HG02885 (cell line): Measurements from ENCODE around the gene IFRD2.
"Not testable (repeated sequence)": the region's sequence is repeated elsewhere in the genome, so short reads cannot be mapped to it uniquely, and the experiment has no call there.

ENCODE experiments used
- ATAC-seq: cut with Tn5 transposase; IDR thresholded peaks from one replicate; pipeline ENCODE4 v1.9.1; 2021; ENCODE audit warnings: mild to moderate bottlenecking; ENCODE audit not compliant: unreplicated experiment, poor library complexity

Gene IFRD2

DNA sequence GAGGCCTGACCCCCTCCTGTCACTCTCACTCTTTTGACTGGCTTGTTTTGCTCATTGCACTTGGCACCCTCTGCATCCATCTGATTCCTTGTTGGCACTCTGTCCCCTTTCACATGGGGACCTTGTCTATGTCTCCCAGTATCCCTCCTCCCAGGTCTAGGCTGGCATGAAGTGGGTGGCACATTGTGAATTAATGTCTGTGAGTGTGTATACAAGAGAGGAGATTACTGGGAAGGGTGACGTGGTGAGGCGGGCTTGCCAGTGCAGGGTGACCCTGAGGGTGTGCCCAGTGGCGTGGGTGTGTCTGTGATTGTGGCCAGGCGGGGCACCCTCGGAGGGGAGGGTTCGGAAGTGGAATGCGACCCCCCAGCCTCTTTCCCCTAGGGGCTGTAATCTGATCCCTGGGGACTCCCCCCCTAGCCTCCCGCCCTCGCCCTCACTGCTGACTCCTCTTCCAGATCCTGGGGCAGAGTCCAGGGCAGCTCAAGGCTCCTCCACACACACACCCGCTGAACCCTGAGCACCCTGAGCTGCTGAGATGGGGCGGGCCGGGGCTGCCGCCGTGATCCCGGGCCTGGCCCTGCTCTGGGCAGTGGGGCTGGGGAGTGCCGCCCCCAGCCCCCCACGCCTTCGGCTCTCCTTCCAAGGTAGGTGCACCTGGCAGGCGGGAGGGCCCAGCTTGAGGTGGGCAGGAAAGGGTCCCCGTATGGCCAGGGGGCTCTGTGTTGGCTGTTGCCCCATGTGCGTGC is 23.4 kb downstream of the IFRD2 start, which contains the start of gene SEMA3B:
Gene SEMA3B, plus strand, starts transcription at position 445 of the 749 bp plus-strand sequence. Its CDS starts 94 bp downstream, at position 539.
- ATAC-seq, result no peak

DNA sequence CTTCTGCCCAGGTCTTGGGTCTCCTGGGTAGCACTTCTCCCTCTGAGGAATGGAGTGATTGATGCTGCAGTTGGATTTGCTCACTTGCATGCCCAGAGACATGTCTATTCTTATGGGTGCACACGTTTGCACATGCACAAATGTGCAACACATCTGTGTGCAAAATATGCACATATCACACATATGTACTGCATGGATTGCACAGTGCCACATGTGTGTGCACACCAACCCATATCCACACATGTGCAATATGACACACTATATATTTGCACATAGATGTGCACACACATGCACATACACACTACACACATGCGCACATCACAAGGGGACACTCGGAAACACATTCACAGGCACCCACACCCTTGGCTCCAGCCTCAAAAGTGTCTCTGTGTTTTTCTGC is 24.0 kb downstream of the IFRD2 start:
- ATAC-seq, result no peak

DNA sequence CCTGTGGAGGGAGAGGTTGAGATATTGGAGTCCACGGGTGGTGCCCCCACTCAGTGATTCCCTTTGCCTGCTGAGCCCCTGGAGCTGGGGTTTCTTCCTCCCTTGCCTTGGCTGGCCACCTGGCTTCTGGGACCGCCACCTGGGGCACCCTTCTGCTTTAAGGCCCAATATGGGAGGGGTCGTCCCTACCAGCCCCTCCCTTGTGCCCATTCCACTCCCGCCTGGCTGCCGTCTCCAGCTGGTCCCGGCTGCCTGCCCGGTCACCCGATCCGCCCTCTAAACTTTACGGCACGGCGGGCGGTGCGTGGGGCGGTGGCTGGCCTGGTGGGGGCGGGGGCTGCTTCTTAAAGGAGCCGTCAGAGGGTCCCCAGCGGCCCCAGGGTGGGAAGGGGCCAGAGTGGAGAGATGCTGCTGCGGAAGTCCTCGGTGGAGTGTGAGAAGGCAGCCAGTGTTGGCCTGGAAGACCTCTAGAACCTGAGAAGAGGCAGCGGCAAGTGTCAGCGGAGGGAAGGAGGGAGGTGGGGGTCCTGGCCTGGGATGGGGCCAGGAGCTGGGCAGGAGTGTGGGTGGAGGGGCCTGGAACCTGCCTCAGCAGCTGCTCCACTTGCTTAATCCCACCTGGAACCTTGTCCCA is 24.8 kb downstream of the IFRD2 start:
- ATAC-seq, result no peak

DNA sequence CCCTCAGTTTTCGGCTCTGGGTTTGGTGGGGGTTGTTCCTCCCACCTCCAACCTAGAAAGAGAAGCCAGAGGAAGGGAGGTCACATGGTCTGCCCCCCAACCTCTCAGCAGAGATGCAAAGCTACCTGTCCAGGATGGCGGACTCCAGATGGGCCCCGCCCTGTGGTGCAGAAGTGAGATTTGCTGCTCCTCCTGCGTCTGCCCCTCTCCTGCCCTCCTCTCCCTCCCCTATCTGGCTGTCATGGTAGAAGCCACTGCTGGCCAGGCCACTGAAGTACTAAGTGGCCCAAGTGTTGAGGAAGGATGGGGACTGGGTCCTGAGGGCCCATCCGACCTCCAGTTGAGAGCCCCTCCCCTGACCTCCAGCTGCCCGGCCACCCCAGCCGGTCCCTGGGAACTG is 25.4 kb downstream of the IFRD2 start:
- ATAC-seq, result no peak

DNA sequence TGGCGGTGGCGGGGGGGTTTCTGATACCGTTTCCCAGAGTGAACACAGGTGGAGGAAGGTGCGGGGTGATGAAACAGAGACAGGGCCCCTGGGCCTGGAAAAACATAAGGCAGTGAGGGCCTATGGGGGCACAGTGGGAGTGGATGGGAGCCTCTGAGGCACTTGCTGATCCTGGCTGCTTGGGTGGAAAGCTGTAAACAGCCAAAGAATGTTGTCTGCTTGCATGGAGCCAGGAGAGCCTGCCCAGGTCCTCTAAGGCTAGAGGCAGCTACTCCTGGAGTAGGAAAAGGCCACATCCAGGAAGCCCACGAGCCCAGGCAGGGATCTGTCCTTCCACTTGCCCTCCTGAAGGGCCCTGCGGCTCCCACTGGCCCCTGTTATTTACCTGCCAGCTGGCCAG is 26.2 kb downstream of the IFRD2 start:
- no peak for ATAC-seq

DNA sequence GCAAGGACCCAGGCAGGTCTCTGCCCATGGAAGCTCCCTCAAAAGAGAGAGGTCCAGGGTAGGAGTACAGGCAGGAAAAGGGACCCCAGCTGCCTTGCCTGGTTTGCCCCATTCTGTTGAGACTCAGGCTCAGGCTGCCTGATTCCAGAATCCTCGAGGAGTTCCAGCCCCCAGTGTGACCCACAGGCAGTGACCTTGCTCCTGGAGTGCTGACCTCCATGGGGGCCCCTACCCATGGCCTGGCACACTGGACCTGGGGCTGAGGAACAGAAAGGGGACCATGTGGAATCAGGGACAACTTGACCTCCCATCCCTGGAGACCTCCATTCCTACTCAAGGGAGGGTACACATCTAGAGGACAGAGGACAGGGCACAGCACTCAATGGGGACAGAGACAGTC is 26.7 kb downstream of the IFRD2 start:
- no peak for ATAC-seq

DNA sequence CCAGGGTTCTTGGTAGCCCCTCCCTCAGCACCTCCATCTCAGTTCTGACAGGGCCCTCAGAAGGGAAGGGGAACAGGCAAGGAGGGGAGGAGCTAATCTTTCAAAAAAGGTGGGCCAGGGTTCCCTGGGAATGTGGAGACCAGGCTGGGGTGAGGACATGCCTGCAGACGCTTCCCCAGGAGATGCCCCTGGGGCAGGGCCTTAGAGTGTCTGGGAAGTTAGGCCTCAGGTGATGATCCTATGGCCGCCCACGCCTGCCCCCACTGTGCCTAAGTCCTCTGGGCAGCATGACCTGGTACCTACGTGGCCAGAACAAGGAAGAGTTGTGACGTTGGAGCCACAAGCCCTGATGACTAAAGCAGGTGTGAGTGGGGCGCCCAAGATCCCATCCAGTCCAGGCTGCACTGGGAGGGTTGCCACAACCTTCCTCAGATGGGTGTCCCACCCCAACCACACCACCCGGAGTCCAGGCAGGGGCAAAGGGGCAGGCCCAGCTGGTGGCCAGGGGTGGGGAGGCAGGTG is 27.2 kb downstream of the IFRD2 start:
- ATAC-seq, result no peak

DNA sequence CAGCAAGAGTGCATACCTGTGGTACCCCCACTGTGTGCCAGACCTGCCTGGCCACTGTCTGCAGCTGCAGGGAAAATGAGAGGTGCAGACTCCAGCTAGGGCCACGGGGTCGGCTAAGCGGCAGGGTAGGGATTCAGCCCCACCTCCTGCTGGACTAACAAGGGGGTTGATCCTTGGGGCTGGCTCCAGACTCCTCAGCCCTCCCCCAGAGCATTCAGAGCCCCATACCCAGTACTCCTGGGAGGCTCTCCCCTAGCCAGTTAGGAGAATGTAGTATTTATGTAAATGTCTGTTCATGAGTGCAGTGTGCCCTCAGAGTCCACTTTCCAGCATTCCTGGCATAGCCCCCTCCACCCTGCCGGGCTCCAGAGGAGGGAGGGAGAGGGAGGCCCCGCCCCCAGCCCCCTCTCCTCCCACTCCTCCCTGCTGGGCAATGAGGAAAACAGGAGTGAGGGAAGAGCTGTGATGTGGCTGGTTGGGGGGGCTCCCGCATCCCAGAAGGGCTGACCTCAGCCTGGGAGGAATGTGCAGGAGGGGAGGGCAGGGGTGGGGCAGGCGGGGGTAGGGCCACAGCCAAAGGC is 27.8 kb downstream of the IFRD2 start:
- ATAC-seq, result no peak

DNA sequence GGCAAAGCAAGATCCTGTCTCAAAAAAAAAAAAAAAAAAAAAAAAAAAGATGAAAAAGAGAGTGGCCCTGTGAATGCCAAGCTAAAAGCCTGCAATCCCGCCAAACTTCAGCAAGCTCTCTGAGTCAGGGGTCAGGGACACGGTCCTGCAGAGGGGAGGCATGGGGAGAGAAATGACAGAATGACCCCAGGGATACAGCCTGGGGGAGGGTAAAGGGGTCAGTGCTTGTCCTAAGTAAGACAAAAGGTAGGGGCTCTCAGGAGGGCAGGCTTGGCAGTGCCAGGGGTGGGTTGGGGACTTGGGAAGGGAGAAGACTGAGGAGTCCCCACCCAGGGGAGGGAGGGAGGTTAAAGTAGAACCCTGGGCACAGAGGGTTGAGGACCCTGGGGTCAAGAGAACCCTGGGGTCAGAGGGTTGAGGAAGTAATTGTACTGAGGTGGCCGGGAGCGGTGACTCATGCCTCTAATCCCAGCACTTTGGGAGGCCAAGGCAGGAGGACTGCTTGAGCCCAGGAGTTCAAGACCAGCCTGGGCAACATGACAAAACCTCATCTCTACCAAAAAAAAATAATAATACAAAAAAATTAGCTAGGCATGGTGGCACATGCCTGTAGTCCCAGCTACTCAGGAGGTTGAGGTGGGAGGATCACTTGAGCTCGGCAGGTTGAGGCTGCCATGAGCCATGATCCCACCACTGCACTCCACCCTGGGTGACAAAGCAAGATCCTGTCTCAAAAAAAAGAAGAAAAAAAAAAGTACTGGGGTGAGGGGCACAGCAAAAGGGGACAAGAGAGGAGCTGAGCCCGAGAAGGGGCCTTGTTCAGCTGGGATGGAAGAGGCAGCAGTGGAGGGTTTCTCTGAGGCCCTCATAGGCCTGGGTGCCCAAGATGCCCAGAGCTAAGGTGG is 28.5 kb downstream of the IFRD2 start:
- ATAC-seq, result no peak

DNA sequence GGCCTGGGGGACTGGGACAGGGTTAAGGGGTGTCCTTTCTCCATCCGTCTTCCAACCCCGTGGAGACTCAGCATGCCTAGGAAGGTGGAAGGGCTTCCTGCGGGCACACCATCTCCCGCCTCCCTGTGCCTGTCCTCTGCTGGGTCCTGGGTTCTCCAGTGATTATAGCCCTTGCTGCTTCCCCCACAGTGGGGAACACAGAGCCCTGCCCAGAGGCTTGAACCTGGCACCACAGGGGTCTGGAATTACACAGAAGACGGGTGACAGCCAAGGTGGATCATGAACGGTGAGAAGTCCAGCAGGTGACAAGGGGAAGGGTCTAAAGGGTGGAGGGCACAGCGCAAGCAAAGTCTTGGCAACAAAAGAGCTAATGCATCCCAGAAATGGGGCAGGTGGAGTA is 29.5 kb downstream of the IFRD2 start:
- ATAC-seq, result no peak

DNA sequence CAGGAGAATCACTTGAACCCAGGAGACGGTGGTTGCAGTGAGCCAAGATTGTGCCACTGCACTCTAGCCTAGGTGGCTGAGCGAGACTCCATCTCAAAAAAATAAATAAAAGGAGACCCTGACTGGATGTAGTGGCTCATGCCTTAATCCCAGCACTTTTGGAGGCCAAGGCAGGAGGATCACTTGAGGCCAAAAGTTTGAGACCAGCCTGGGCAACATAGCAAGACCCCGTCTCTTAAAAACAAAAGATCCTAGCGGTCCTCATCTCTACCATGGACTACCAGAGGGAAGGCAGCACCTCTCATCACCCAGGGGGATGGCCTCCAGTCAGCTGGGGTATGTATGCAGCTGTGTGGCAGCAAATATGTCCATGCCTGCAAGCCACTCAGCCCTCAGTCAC is 30.0 kb downstream of the IFRD2 start:
- not testable (repeated sequence) for ATAC-seq

DNA sequence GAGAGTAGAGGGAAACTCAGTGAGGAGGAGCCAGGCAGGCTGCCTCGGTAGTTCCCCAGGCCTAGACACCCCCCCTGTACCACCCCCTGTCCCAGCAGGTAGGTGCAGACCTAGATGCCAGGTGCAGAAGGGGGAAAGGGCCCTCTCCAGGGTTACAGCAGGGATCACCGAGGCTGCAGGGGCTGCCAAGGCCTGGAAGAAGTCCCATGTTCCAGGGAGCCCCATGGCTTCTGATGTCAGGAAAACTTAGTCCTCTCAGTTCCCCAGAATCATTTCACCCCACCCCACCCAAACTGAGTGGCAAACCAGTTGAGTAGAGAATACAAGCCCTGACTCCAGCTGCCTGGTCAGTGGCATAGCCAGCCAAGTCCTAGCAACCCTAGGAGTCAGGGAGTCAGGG is 30.7 kb downstream of the IFRD2 start:
- ATAC-seq, result no peak

DNA sequence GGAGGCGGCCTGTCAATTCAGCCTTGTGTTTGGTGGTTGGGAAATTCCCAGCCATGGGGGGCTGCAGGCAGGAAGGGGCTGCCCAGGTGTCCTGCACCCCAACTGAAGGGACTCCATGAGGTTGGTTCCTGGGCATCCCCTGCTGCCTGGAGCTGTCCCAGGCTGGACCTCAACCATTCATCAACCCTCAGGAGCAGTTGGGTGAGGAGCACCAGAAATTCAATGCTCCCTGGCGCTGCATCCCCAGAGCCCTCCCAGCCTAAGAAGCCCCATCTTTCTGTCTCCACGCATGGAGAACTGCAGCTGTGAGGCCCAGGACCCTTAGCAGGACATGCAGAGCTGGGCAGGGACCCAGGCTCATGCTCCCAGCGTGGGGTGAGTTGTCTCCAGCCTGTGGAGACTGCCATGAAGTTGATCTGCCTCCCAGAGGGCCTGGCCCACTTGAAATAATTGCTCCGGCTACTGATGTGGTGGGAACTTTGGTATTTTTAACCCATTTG is 31.2 kb downstream of the IFRD2 start:
- no peak for ATAC-seq

DNA sequence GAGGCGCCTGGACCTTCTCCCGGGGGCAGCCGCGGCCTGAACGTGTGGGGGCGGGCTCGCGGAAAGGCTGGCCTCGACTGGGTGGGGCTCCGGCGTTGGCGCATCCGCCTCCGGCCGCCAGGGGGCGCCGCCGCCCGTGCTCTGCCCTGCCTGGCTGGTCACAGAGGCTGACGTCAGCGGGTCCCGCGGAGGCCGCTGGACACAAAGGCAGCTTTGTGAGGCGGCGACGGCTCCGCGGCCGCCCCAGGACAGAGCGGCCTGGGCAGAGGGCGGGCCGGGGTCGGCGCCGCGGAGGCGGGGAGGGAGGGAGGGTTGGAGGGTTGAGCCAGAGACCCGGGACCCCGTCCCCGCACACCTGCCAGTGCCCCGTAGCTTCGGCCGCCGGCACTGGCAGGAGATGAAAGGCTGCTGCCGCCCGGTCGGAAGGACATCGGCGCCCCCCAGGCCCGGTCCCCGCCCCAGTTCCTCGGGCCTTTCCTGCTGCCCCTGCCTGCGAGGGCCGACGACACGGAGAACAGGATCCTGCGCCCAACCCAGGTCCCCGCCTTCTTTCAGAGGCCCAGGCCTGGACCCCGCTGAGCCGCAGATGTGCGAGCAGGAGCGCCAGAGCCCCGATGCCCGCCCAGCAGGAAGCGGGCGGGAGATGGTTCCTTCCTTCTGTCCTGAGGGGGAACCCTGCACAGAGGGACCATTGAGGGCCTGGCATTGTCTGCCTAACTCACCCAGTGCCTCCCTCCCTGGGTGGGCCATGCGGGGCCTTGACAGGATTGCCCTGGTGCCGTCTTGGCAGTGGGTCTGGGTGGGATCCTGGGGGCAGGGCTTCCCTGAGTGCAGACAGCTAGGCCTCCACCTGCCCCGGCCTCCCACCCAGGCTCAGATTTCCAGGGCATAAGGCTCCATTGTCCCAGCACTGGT is 31.9 kb downstream of the IFRD2 start:
- peak; percentile 92 for ATAC-seq

DNA sequence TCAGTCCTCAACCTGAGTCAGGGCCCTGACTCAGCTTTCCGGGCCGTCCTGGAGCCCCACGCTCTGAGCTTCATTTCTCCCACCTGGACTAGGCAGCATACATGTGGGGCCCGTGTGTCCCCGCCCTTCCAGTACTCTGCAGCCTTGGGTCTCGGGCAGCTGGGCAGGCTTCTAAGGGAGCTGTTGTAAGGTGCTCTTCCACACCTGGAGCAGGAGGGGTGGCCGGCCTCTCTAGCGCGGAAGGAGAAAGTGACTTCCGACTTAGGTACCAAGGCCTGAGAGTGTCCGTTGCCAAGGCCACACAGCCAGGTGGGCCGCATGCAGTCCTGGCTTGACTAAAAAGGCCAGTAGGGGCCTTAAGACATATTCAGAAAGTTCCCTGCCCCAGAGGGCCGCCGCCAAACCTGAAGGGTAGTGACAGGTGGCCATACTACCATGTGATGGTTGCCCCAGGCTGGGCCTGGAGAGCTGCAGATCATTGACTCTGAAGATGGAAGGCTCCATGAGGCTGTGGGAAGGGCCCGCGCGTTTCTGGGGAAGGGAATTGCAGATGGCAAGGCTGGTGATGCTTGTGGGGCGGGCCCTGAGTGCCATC is 32.7 kb downstream of the IFRD2 start:
- peak; percentile 26 for ATAC-seq

DNA sequence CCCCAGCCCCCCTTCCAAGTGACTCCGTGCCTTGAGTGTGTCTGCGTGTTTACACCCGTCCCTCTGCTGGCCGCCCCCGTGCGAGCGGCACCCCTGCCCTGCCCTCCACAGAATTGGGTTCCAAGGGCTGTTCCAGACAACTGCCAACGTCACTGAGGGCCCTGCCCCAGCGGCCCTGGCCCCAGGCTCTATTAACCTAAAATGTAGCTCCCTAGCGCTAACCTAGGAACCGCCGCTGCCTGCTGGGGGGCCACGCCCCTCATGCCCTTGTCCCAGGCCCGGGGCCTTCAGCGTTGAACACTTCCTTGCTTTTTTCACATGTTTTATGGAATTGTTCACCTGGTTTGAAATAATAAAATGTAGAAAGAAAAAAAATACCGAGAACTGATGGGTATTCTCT is 33.2 kb downstream of the IFRD2 start:
- ATAC-seq, result no peak

DNA sequence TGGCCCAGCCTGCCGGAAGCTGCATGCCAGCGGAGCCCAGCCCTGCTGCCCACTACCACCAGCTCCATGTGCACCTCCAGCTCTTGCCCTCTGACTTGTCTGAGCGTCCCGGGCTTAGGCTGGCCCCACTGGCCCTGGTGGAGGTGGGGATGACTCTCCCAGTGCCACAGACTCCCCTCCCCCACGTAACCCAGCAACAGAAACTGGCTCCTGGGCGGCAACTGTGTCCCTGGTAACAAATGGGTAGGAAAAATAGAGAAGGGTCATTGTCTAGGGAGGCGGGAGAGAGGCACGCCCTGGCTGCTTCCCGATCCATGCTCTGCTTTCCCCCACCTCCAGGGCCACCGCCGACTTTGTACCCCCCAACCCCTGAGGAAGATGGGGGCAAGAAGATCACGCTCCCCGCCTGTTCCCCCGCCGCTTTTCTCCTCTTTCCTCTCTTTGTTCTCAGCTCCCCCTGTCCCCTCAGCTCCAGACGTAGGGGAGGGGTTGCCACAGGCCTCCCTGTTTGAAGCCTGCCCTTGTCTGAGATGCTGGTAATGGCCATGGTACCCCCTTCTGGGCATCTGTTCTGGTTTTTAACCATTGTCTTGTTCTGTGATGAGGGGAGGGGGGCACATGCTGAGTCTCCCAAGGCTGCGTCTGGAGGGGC is 34.1 kb downstream of the IFRD2 start:
- ATAC-seq, result no peak
